Measurements from ENCODE around the gene TMEM17. TPM values are rescaled to one million over a fixed set of nuclear protein-coding genes. Genes with fewer than 3 reads are reported as not detected.

Gene TMEM17
- total RNA-seq, 1 donor from 2014 or later = 3.5 TPM

GRCh38 chr2:62506421-62506750 lies 391 bp upstream of the TMEM17 start:
- peak overlapping the region; percentile 73 for H3K4me3 ChIP-seq (ENCODE audit: low read depth, low read length)
- peak; percentile 29 for DNase-seq (ENCODE audit: low read depth)
- no peak for TF ChIP-seq CTCF (conservative IDR thresholded peaks at IDR 0.05; ENCODE audit: low read depth, low read length)

- no peak for TF ChIP-seq CTCF (conservative IDR thresholded peaks at IDR 0.05; ENCODE audit: low read depth, low read length)
- no peak for DNase-seq (ENCODE audit: low read depth)
- peak overlapping the region; percentile 73 for H3K4me3 ChIP-seq (ENCODE audit: low read depth, low read length)
These were observed 766 bp downstream of the TMEM17 start for GRCh38 chr2:62505109-62505749.

- DNase-seq (ENCODE audit: low read depth) = no peak
- H3K4me3 ChIP-seq (ENCODE audit: low read depth, low read length) = no peak overlapping the region
- no peak for TF ChIP-seq CTCF (conservative IDR thresholded peaks at IDR 0.05; ENCODE audit: low read depth, low read length)
These were observed 1.3 kb downstream of the TMEM17 start for GRCh38 chr2:62504657-62505056.

- DNase-seq (ENCODE audit: low read depth) = no peak
- no peak overlapping the region for H3K4me3 ChIP-seq (ENCODE audit: low read depth, low read length)
- TF ChIP-seq CTCF (conservative IDR thresholded peaks at IDR 0.05; ENCODE audit: low read depth, low read length) = no peak
These were observed 4.0 kb downstream of the TMEM17 start for GRCh38 chr2:62501794-62502500.

- no peak for DNase-seq (ENCODE audit: low read depth)
These were observed 4.9 kb downstream of the TMEM17 start for GRCh38 chr2:62501069-62501468.

GRCh38 chr2:62499430-62500060 lies 6.5 kb downstream of the TMEM17 start:
- no peak for TF ChIP-seq CTCF (conservative IDR thresholded peaks at IDR 0.05; ENCODE audit: low read depth, low read length)
- DNase-seq (ENCODE audit: low read depth) = no peak
- H3K4me3 ChIP-seq (ENCODE audit: low read depth, low read length) = no peak overlapping the region

More at GRCh38 chr2:62501069-62501468, 4.9 kb downstream of the TMEM17 start:
- no peak overlapping the region for H3K4me3 ChIP-seq (ENCODE audit: low read depth, low read length)
- TF ChIP-seq CTCF (conservative IDR thresholded peaks at IDR 0.05; ENCODE audit: low read depth, low read length) = no peak
